Heart right ventricle (tissue), 16 donors: ENCODE data around the gene PLD4. TPM values are rescaled to one million over a fixed set of nuclear protein-coding genes. Genes with fewer than 3 reads are reported as not detected.

Experiments used
- ATAC-seq, 8 donors: fragments of 200-7000 bp; cut with Tn5 transposase; one replicate each; pipeline ENCODE4 v1.9.1; 2020; ENCODE audit warnings: mild to moderate bottlenecking in 8 of 8, moderate library complexity in 8 of 8, moderate number of reproducible peaks in 1 of 8
- DNase-seq, 2 donors: peaks; one replicate each; pipeline ENCODE4 v3.0.0-alpha.2; 2020
- H3K27ac ChIP-seq, 10 donors: fragments of 200-600 bp; sonication (generic) in 2 of 10; one replicate each; pipeline versions ENCODE4 v1.5.0 to v1.8.0; 2020 to 2022; ENCODE audit warnings: mild to moderate bottlenecking in 3 of 10
- H3K27me3 ChIP-seq, 7 donors: fragments of 200-600 bp; one replicate each; pipeline ENCODE4 v1.8.0; 2021 to 2022; ENCODE audit warnings: mild to moderate bottlenecking in 2 of 7
- H3K36me3 ChIP-seq, 9 donors: fragments of 200-600 bp; sonication (generic) in 1 of 9; one replicate each; pipeline versions ENCODE4 v1.5.0 to v1.8.0; 2020 to 2022; ENCODE audit warnings: mild to moderate bottlenecking in 2 of 9
- H3K4me1 ChIP-seq, 9 donors: fragments of 200-600 bp; sonication (generic) in 1 of 9; one replicate each; pipeline versions ENCODE4 v1.5.0 to v1.8.0; 2020 to 2022; ENCODE audit warnings: mild to moderate bottlenecking in 4 of 9
- H3K4me3 ChIP-seq, 10 donors: fragments of 200-600 bp; sonication (generic) in 2 of 10; one replicate each; pipeline versions ENCODE4 v1.5.0 to v1.8.0; 2020 to 2022; ENCODE audit warnings: mild to moderate bottlenecking in 7 of 10, moderate library complexity in 2 of 10
- H3K9me3 ChIP-seq, 11 donors: fragments of 200-600 bp in 10 of 11; sonication (generic) in 2 of 11; one replicate each; pipeline versions ENCODE4 v1.5.0 to v1.8.0; 2013 to 2022; ENCODE audit warnings: mild to moderate bottlenecking in 2 of 11, control low read depth in 1 of 11, moderate library complexity in 1 of 11
- CTCF ChIP-seq, 9 donors: fragments of 200-600 bp; sonication (generic) in 2 of 9; IDR thresholded peaks; one replicate each; pipeline versions ENCODE4 v1.5.0 to v1.8.0; 2021 to 2022; ENCODE audit warnings: antibody characterized with exemption in 9 of 9, mild to moderate bottlenecking in 5 of 9, moderate library complexity in 1 of 9
- WGBS, 2 donors: extraction: QIAGEN DNeasy Blood & Tissue Kit; methylation state at CpG; one replicate each; pipeline ENCODE4 v1.1.7; 2013; ENCODE audit warnings: inconsistent platforms in 1 of 2; 5-methylcytosine and 5-hydroxymethylcytosine counted together
- intact Hi-C, 10 donors: fragments of 100-400 bp; cut with DNase I; formaldehyde crosslinking; loops; one replicate each; pipeline versions ENCODE4 v1.11.1 to v1.14.2; 2022
- polyA plus RNA-seq, 2 donors: library from polyadenylated mRNA; stranded (reverse); fragments of 200-250 nt; gene quantifications; one replicate each; pipeline ENCODE4 v1.2.3, GENCODE V29; 2013
- total RNA-seq, 10 donors: library from RNA; stranded (reverse); fragmentation: NEBNext Ultra II Directional in 3 of 10; extraction: Animal tissue kit (Norgen Biotek cat#: 25700) in 3 of 10; gene quantifications; one replicate each; pipeline versions ENCODE4 v1.2.1 to v1.2.4, GENCODE V29; 2021 to 2023
- donor health status: Arrhythmogenic right ventricular cardiomyopathy.
- donor health status: ischemic (EF 13 %, LVEDD 7.1; RV severe dilation, severe dysfunction).
- donor health status: healthy with polysubstance abuse.
- donor health status: DM: no; HTN: yes; CAD: no.
- donor health status: DM: no; HTN: no; CAD: no.
- donor health status: ischemic (EF 25% LVEDD 6.9; RV normal size, moderate dysfunction).
- donor health status: ischemic (EF 25% LVEDD 5.7; RV mildly dilated, moderate dysfunction).
- donor health status: healthy.
- donor health status: DM: yes; HTN: yes; CAD: no.
- donor health status: Ischemic cardiomyopathy.
- donor health status: ischemic (EF 35%, LVEDD 5.7; RV mildly dilated, moderate dysfunction).
- donor health status: nonischemic (EF 11% LVEDD 7.7; RV severe dilation, severe dysfunction).
- donor health status: DM: yes; HTN: yes; CAD: no.
- donor health status: PGD.
- donor health status: ischemic (EF 29% LVEDD 5.4; RV normal size, mild dysfunction).
- donor health status: nonischemic (EF 23%, LVEDD 6.1; RV moderate dilation, normal function).

Gene PLD4
- total and polyA plus RNA-seq, 12 donors, result 0.07 to 0.91 (median 0.47) TPM; not detected in 1

GRCh38 chr14:104966261-104966865, 41.7 kb downstream of the PLD4 start:
- TF ChIP-seq CTCF (IDR thresholded peaks at IDR 0.05), result no peak
- peak overlapping the region in 4 of 10 donors; percentile 22 to 78 (median 68) for H3K27ac ChIP-seq

DNA sequence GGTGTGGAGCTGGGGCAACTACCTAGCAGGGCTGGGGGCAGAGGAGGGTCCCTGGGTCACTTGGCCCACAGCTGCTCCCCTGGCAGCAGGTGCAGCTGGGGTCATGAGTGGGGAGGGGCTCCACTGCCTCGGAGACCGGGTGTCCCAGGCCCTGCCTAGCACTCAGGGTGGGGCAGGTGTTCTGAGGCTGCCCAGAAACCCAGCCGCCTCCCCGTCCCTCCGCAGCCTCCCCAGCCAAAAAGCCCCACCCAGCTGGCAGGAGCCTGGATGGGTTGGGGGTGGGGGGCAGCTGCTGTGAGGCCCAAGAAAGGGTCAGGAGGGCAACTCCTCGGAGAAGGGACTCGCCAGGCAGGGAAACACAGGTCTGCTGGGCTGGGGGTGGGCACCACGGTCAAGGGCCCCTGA, 42.3 kb downstream of the PLD4 start:
- Histone ChIP-seq H3K4me3 (peak overlapping the region in 5 of 10 donors; percentile 33 to 51 (median 49)), H3K27me3 (peaks cover 0 to 33% (median 0%) of the 10 kb centered on the region in 7 donors), H3K9me3 (no peaks in the 10 kb centered on the region), H3K4me1 (peaks cover 17 to 55% (median 28%) of the 10 kb centered on the region in 9 donors), H3K36me3 (no peaks in the 10 kb centered on the region), H3K27ac (peak overlapping the region in 9 of 10 donors; percentile 22 to 78 (median 66))
- intact Hi-C loops, result loop anchor here in 1 of 10 donors (5.0 kb wide), 1 partner anchor 35 kb away; no protein-coding TSS in a partner anchor
- 32% methylated on average over 8 of the region's 8 CpGs for WGBS, 2 donors
- TF ChIP-seq CTCF (IDR thresholded peaks at IDR 0.05), result no peak
- DNase-seq (no peak), ATAC-seq (peak in 6 of 8 donors; percentile 3 to 50 (median 18))

More at GRCh38 chr14:104966261-104966865, 41.7 kb downstream of the PLD4 start:
- Histone ChIP-seq H3K36me3 (no peaks in the 10 kb centered on the region), H3K4me1 (peaks cover 17 to 48% (median 28%) of the 10 kb centered on the region in 9 donors), H3K4me3 (no peak overlapping the region), H3K9me3 (no peaks in the 10 kb centered on the region), H3K27me3 (peaks cover 0 to 33% (median 0%) of the 10 kb centered on the region in 7 donors)
- ATAC-seq (no peak), DNase-seq (no peak)
- intact Hi-C loops, result loop anchor here in 1 of 10 donors (5.0 kb wide), 1 partner anchor 34 kb away; no protein-coding TSS in a partner anchor
- 80 to 87% methylated on average over 9 of the region's 9 CpGs for WGBS, 2 donors

DNA sequence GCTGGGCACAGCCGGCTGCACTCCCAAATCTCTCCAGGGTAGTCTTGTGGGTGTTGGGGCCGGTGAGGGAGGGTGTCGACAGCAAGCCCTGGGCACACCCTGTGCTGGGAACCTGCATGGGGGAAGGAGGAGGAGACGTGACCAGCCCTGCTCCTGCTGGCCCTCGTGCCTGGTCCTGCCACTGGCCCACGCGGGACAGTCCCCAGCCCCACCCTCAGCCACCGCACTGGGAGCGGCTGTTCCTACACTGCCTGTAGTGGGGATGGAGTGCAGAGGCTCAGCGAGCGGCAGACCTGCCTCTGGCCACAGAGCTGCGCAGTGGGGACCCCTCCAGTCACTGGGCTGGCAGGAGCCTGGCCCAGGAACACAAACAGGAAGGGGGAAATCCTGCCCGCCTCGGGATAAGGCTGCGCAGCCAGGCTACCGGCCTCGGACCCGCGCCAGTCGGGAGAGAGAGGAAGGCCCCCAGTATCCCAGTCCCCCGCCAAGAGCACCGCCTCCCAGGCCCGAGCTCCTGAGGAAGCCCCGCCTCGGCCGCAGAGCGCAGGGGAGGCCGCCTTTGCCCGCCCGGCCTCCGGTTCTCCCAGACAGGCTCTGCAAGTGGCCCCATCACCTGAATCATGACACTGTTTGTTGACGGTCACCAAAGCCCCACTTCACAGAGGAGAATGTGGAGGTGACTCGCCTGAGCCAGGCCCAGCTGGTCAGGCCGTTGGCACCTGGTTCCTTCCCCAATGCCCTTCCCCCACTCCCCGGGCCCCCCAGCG, 42.9 kb downstream of the PLD4 start:
- Histone ChIP-seq H3K27me3 (peaks cover 0 to 33% (median 0%) of the 10 kb centered on the region in 7 donors), H3K9me3 (no peaks in the 10 kb centered on the region), H3K36me3 (no peaks in the 10 kb centered on the region), H3K27ac (peak overlapping the region; percentile 1 to 78 (median 64)), H3K4me3 (peak overlapping the region; percentile 6 to 60 (median 44)), H3K4me1 (peaks cover 17 to 60% (median 31%) of the 10 kb centered on the region in 9 donors)
- ATAC-seq, result peak; percentile 47 to 76 (median 68)
- 2 to 3% methylated on average over 36 of the region's 36 CpGs for WGBS, 2 donors
- TF ChIP-seq CTCF (IDR thresholded peaks at IDR 0.05), result no peak
- peak; percentile 38 to 71 for DNase-seq
- intact Hi-C loops, result loop anchor here in 1 of 10 donors (5.0 kb wide), 1 partner anchor 35 kb away; no protein-coding TSS in a partner anchor

GRCh38 chr14:104968153-104968527, 43.5 kb downstream of the PLD4 start:
- H3K4me1 ChIP-seq, result peaks cover 17 to 66% (median 37%) of the 10 kb centered on the region in 9 donors
- peaks cover 0 to 33% (median 0%) of the 10 kb centered on the region in 7 donors for H3K27me3 ChIP-seq
- peak overlapping the region in 9 of 10 donors; percentile 1 to 78 (median 66) for H3K27ac ChIP-seq
- ATAC-seq (peak in 7 of 8 donors; percentile 41 to 81 (median 66)), DNase-seq (peak; percentile 82)
- 4 to 5% methylated on average over 12 of the region's 12 CpGs for WGBS, 2 donors
- no peaks in the 10 kb centered on the region for H3K36me3 ChIP-seq
- no peak for TF ChIP-seq CTCF (IDR thresholded peaks at IDR 0.05)
- H3K9me3 ChIP-seq, result no peaks in the 10 kb centered on the region
- peak overlapping the region; percentile 6 to 60 (median 44) for H3K4me3 ChIP-seq
- intact Hi-C loops, result loop anchor here in 1 of 10 donors (5.0 kb wide), 1 partner anchor 36 kb away; no protein-coding TSS in a partner anchor
